Neural progenitor cell (in vitro differentiated cells): ENCODE data around the gene ALX3.

Experiments used
- CTCF ChIP-seq: fragments of 200-600 bp; sonication (generic); IDR thresholded peaks from 2 replicates; pipeline ENCODE4 v1.5.1; 2017; ENCODE audit warnings: antibody characterized with exemption, mild to moderate bottlenecking
- EZH2phosphoT487 ChIP-seq: fragments of 200-600 bp; sonication (generic); IDR thresholded peaks from 2 replicates; pipeline ENCODE4 v1.6.1; 2017; ENCODE audit warnings: antibody characterized with exemption

- TF ChIP-seq CTCF, result no peak
- TF ChIP-seq EZH2phosphoT487, result no peak
Observed at GRCh38 chr1:110074166-110074565, 3.7 kb upstream of the ALX3 start.
